GM21367 (cell line): ENCODE data around the gene NUTF2.
"Not testable (repeated sequence)": the region's sequence is repeated elsewhere in the genome, so short reads cannot be mapped to it uniquely, and the experiment has no call there.

ENCODE experiments used
- ATAC-seq: cut with Tn5 transposase; IDR thresholded peaks from one replicate; pipeline ENCODE4 v1.9.1; 2021; ENCODE audit not compliant: unreplicated experiment

NUTF2 gene

GRCh38 chr16:67837190-67837589 is 9.5 kb upstream of the NUTF2 start:
- not testable (repeated sequence) for ATAC-seq

- no peak for ATAC-seq
Measured at GRCh38 chr16:67837811-67838210, 8.9 kb upstream of the NUTF2 start.

GRCh38 chr16:67841198-67841815 is 5.4 kb upstream of the NUTF2 start:
- peak; percentile 1 for ATAC-seq

- ATAC-seq, result peak; percentile 37
Measured at GRCh38 chr16:67841816-67842508, 4.8 kb upstream of the NUTF2 start, which contains the start of gene THAP11. TSS of gene THAP11 (plus strand) at chr16:67842320. CDS start at chr16:67842555, 235 bp downstream.

GRCh38 chr16:67842509-67843342 is 4.0 kb upstream of the NUTF2 start:
- ATAC-seq, result peak; percentile 10

GRCh38 chr16:67843343-67843765 is 3.4 kb upstream of the NUTF2 start:
- ATAC-seq, result no peak

GRCh38 chr16:67844497-67844896 is 2.2 kb upstream of the NUTF2 start:
- no peak for ATAC-seq

- no peak for ATAC-seq
Measured at GRCh38 chr16:67845291-67846062, 1.3 kb upstream of the NUTF2 start.

- ATAC-seq, result no peak
Measured at GRCh38 chr16:67846063-67846319, 742 bp upstream of the NUTF2 start.

GRCh38 chr16:67847064-67847861 is 530 bp downstream of the NUTF2 start, which contains the start of gene CENPT:
TSS of gene CENPT (minus strand) at chr16:67847693. CDS start at chr16:67833859, 13,834 bp downstream.
- ATAC-seq, result peak; percentile 34

- no peak for ATAC-seq
Measured at GRCh38 chr16:67848118-67848517, 1.4 kb downstream of the NUTF2 start.

GRCh38 chr16:67853670-67854069 is 6.9 kb downstream of the NUTF2 start:
- no peak for ATAC-seq

- no peak for ATAC-seq
Measured at GRCh38 chr16:67855789-67856188, 9.1 kb downstream of the NUTF2 start.

GRCh38 chr16:67856927-67857546 is 10.3 kb downstream of the NUTF2 start:
- no peak for ATAC-seq

- no peak for ATAC-seq
Measured at GRCh38 chr16:67857547-67858233, 11.0 kb downstream of the NUTF2 start.

- no peak for ATAC-seq
Measured at GRCh38 chr16:67858500-67858899, 11.8 kb downstream of the NUTF2 start.

GRCh38 chr16:67860589-67861398 is 14.1 kb downstream of the NUTF2 start:
- ATAC-seq, result no peak

GRCh38 chr16:67861877-67862276 is 15.1 kb downstream of the NUTF2 start:
- no peak for ATAC-seq
